ELR (cell line): ENCODE measurements around the gene MTFR1L.

ENCODE experiments used
- DNase-seq: peaks from one replicate; pipeline ENCODE4 v3.0.0-alpha.2; 2015; ENCODE audit warnings: low read depth

Gene MTFR1L

DNA sequence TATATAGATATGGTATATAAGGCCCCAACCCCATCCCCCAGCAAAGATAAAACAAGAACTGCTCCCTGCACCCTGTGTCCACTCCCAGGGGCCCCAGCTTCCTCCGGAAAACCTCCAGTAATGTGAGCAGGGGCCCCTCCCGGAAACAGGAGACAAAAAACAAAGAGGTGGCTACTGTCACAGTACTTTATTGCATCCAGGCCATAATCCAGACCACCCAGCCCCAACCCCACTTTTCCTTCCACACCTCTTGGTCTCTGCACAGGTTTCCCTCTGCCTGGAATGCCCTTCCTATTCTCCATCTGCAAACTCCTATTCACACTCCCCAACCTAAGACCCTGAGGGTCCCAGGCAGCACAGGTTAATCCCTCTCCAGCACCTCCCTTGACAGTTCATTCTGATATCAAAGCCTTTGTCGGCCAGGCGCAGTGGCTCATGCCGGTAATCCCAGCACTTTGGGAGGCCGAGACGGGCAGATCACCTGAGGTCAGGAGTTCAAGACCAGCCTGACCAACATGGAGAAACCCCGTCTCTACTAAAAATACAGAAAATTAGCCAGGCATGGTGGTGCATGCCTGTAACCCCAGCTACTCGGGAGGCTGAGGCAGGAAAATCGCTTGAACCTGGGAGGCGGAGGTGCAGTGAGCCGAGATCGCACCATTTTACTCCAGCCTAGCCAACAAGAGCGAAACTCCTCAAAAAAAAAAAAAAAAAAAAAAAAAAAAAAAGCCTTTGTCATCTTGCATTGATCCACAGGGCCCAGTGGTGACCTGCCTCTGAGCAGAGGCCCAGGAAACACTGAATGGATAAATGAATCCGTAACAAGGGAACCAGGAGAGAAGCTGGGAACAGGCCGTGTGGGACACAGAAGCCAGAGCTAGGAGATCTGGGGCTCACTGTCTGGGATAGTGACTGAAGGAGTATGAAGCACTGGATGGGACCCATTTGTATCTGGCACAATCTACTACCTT lies 41.8 kb downstream of the MTFR1L start:
- no peak for DNase-seq

- no peak for DNase-seq
These were observed 43.2 kb downstream of the MTFR1L start for GRCh38 chr1:25862785-25863485.

- DNase-seq, result no peak
These were observed 43.9 kb downstream of the MTFR1L start for GRCh38 chr1:25863486-25864262.

GRCh38 chr1:25864434-25864833 lies 44.7 kb downstream of the MTFR1L start:
- no peak for DNase-seq

GRCh38 chr1:25866288-25866687 lies 46.5 kb downstream of the MTFR1L start:
- no peak for DNase-seq

DNA sequence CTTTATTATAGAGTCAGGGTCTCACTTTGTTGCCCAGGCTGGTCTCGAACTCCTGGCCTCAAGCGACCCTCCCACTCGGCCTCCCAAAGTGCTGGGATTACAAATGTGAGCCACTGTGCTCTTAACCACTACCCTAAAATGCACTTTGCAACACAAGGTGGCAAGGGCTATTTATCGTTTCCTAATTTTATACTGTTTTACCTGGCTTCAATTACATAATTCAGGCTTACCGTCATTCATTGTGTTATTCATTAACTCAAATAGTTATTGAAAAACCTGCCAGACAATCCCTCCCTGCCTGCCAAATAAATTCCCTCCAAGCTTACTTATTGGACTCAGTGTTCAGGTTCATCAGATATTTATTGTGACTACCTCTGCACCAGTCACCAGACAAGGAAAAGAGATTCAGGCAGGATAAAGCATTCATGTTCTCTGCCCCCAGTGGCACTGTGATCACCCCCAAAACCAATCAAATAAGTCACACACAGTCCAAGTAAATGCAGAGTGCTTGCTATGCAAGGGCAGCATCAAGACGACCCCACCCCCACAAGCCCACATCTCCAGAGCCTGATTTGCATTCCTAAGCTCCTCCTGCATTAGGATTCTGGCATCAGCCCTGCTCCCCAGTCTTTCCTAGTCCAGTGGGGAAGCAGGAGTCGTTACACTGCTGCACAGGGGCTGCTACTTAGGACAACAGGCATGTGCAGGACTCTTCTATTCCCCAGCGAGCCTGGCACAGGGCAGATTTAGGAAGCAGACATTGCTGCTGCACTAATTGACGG lies 47.6 kb downstream of the MTFR1L start:
- no peak for DNase-seq

- DNase-seq, result no peak
These were observed 50.3 kb downstream of the MTFR1L start for GRCh38 chr1:25869909-25870606.

- DNase-seq, result no peak
These were observed 50.9 kb downstream of the MTFR1L start for GRCh38 chr1:25870614-25871013.

DNA sequence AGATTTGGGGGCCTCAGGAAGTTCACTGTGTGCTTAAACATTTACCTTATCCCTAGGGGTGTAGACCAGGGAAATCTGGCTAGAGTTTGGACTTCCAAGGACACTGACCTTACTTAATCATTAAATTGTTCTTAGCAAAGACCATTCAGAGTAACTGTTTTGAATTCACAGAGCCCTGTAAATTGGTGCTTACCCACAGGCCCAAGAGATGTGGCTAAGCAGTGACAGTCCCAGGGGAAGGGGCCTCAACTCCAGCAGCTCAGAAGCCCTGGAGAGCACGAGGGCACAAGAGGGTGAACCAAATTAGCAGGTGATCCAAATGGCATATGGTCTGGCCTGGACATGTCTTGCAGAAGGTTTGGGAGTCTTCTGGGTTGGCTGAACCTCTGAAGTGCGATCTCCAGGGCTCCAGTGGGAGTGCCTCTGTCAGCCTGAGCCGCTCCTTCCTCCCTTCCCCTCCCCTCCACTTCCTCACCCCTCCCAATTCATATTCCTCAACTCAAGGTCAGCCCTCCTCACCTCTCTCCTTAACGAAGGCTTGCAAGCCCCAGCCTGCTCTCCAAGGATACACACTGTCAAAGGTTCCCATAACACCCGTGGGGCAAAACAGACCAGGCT lies 51.4 kb downstream of the MTFR1L start:
- no peak for DNase-seq

DNA sequence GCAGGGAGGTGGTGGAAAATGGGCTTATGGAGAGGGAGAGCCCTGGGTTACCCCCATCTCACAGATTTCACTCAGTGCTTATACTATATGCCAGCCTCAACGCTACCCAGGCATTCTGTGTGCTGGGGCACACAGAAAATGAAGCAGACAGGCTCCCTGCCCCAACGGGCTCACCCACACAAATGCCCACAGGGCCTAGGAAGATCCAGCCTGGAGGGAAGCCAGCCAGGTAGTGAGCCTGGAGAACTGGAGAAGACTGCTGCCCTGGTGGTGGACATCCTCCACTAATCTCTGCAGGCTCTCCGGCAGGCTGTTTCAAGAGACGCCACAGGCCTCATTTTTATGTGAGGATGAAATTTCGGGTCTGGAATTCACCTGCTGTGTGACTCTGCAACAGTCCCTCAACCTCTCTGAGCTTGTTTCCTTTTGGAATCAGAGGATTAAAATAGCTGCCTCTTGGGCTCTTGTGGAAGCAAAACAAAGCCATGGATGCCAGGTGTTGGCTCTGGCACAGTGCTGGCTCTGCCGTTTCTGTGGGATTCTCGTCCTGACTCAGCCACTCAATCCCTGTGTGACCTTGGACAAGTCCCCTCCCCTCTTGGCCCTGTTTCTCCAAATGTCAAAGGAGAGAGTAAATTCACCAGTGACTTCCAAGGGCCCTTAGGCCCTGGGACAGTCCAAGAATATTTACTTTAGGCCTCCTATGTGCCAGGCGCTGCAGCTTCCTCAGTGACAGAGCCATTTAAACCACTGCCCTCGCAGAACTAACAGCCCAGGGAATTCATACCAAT lies 52.1 kb downstream of the MTFR1L start:
- no peak for DNase-seq

DNA sequence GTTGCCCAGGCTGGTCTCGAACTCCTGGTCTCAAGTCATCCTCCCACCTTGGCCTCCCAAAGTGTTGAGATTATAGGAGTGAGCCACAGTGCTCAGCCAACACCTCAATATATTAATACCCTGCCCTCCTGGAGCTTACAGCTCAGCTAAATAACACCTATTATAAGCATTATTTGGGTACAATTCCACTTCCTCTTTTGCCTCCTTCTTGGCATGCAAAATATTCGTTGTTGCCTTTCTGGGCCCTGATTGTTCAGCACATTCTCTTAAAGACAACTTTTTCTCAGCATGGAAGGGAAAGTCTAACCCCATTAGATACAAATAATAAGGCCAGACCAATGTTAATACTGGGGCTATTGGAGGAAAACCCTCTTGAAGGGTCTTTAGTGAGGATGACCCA lies 53.0 kb downstream of the MTFR1L start:
- DNase-seq, result no peak

DNA sequence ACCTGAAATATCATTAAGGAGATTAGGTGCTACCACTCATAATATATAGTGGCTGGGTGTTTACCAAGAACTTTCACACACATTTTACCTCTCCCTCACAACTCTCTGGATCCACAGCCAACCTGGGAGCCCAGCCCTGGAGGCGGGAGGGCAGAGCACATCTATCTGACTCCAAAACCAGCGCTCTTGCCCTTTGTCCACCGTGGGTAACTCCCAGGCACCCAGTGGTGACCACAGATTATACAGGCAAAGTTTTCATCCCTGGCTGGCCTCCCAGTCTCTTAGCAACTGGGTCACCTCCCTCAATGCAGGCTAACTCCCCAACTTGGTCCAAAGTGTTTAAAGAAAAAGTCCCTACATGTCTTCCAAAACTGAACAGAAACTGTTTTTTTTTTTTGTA lies 53.4 kb downstream of the MTFR1L start:
- DNase-seq, result no peak

- no peak for DNase-seq
These were observed 54.5 kb downstream of the MTFR1L start for GRCh38 chr1:25874209-25874608.

DNA sequence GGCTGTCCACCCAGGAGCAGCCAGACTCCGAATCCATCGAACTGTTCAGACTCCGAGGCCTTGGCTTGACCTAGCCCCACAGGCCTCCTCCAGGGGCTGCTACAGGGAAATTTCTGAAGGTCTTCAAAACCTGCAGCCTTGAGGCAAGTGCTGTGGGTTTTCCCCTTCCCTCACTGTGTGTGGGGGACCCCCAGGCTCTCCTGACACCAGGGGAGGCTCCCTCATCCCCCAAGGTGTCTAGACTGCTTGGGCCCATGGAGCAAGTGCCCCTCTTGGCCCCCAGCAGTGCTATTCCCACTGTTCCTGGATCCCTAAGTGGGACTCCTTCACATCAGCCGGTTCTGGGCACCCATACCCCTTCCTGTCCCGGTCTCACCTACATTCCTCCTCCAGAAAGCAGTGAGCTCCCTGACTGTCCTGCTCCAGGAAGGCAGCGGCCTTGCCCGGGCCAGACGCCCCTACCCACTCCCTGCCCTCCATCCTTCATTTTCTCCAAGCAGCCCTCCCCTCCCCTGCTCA lies 54.9 kb downstream of the MTFR1L start:
- DNase-seq, result no peak

- peak; percentile 80 for DNase-seq
These were observed 55.6 kb downstream of the MTFR1L start, which contains the start of gene PAQR7 for GRCh38 chr1:25875154-25875855. Gene PAQR7 (minus strand): TSS chr1:25875708. CDS start chr1:25863839, 11,869 bp downstream.

DNA sequence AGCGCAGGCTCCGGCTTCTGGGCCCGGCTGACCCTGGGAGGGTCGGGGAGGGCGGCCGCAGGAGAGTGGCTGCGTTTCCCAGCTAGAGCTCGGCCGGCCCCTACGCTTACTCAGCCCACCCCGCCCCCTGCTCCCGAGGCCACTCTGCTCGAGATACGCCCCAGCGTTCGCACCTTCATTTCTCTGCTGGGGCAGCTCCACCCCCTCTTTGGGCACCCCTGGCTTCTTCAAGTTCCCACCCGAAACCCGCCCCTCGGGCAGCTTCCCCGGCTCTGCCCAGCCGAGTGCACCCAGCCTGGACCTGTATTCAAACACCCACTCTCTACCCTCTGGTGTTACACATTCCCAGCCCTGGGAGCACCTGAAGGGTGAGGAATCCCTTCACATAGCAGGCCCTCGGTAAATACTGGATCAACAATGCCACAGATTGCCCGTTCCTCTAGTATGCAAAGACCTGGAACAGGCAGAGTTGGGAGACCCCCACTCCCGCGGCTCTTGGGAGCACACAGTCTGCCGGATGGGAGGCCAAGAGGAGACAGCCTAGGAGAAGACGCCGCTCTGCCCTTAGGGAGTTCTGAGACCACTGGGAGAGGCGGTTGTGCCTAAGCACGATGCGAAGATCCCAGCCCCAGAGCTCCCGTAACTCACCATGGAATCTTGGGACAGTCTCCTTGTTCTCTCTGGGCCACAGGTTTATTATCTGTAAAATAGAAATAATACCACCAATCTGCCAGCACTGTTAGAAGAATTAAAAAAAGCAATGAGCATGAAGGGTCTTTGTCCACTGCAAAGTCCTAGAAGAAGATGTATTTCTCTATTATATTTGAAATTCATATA lies 56.3 kb downstream of the MTFR1L start:
- no peak for DNase-seq

- DNase-seq, result no peak
These were observed 56.9 kb downstream of the MTFR1L start for GRCh38 chr1:25876693-25877077.

DNA sequence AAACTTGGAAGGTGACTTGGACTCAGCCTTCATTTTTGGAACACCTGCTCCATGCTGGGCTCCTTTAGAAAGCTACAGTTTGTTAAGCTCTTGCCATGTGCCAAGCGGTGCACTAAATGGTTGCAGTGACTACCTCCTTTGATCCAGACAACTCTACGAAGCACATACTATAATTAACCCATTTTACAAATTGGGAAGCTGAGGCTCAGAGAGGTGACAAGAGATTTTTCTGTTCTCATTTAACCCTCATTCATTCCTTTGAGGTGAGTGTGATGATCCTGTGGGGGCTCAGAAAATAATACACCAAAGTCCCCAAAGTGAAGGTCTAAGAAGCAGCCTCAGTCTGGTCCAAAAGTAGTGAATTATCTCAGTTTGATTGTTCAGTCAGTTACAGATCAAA lies 57.4 kb downstream of the MTFR1L start:
- DNase-seq, result no peak
